DOHH2 (cell line): ENCODE data around the gene SLC16A7.

Experiments
- EZH2phosphoT487 ChIP-seq: fragments of 200-600 bp; sonication (generic); IDR thresholded peaks from 2 replicates; pipeline ENCODE4 v1.6.1; 2017; ENCODE audit warnings: borderline replicate concordance, mild to moderate bottlenecking, antibody characterized with exemption, low read length, moderate library complexity, mixed read lengths
- TF ChIP-seq, protein P1 (sequence below): fragments of 200-600 bp; sonication (generic); IDR thresholded peaks from one replicate; pipeline ENCODE4 v1.5.1; 2014; ENCODE audit warnings: antibody characterized with exemption, mild to moderate bottlenecking, low read depth, low read length; ENCODE audit not compliant: poor library complexity, severe bottlenecking

DNA sequence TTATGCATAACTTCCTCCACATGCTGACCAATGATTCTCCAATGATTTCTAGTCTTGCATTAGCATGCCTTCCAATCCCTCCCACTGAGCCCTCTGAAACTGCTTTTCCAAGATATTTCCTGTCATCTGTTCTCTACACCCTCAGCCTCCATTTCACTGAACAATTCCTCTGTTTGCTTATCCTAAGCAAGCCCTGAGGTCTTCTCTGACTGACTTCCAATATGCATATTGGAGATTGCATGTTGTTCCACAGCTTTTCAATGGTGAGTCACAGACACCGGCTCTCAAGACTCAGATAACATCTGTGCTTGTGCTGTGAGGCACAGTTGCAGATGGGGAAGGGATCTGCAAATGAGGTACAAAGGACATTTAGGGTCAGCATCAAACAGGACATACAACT, 141.0 kb downstream of the SLC16A7 start:
- TF ChIP-seq, protein P1, sequence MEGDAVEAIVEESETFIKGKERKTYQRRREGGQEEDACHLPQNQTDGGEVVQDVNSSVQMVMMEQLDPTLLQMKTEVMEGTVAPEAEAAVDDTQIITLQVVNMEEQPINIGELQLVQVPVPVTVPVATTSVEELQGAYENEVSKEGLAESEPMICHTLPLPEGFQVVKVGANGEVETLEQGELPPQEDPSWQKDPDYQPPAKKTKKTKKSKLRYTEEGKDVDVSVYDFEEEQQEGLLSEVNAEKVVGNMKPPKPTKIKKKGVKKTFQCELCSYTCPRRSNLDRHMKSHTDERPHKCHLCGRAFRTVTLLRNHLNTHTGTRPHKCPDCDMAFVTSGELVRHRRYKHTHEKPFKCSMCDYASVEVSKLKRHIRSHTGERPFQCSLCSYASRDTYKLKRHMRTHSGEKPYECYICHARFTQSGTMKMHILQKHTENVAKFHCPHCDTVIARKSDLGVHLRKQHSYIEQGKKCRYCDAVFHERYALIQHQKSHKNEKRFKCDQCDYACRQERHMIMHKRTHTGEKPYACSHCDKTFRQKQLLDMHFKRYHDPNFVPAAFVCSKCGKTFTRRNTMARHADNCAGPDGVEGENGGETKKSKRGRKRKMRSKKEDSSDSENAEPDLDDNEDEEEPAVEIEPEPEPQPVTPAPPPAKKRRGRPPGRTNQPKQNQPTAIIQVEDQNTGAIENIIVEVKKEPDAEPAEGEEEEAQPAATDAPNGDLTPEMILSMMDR = no peak
- no peak for TF ChIP-seq EZH2phosphoT487
